ENCODE data around the gene PHF12.

- TF ChIP-seq CTCF (IDR thresholded peaks at IDR 0.05; ENCODE audit: borderline replicate concordance, extremely low read depth, low read length, poor library complexity, severe bottlenecking) (no peak), EZH2 (IDR thresholded peaks at IDR 0.05; ENCODE audit: borderline replicate concordance, low read depth, low read length, severe bottlenecking) (no peak)
Measured at GRCh38 chr17:28881533-28882056, 69.7 kb downstream of the PHF12 start.

All from DND-41 (cell line).